Inflammatory macrophage (primary cell): Measurements from ENCODE around the gene CARD8.
A peak's percentile ranks its signal among the peaks of the same experiment; 100 is the strongest.
"Not testable (repeated sequence)": the region's sequence is repeated elsewhere in the genome, so short reads cannot be mapped to it uniquely, and the experiment has no call there.

Experiments
- DNase-seq, 2 donors: peaks; one replicate each; pipeline ENCODE4 v3.0.0-alpha.2; 2020 to 2022

Gene CARD8

DNA sequence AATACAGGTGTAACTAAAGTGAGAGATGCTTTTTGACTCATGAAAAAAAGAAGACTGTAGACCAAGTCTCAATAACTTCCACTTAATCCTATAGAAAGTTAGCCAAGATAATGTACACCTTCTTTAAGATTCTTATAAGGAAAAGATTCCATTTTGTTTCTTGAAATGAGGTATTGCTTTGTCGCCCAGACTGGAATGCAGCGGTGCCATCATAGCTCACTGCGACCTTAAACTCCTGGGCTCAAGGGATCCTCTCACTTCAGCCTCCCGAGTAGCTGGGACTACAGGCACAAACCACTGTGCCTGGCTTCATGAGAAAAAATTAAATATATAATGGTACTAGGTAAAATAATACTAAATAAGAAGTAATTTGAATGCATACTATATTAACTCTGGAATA lies 3.3 kb upstream of the CARD8 start:
- not testable (repeated sequence) for DNase-seq

- peak in 1 of 2 donors; percentile 14 for DNase-seq
These were observed 2.6 kb upstream of the CARD8 start for GRCh38 chr19:48258350-48258749.

GRCh38 chr19:48254529-48254970 lies 1.2 kb downstream of the CARD8 start:
- no peak for DNase-seq

- DNase-seq, result no peak
These were observed 1.7 kb downstream of the CARD8 start for GRCh38 chr19:48253999-48254398.

GRCh38 chr19:48252609-48253008 lies 3.1 kb downstream of the CARD8 start:
- no peak for DNase-seq

DNA sequence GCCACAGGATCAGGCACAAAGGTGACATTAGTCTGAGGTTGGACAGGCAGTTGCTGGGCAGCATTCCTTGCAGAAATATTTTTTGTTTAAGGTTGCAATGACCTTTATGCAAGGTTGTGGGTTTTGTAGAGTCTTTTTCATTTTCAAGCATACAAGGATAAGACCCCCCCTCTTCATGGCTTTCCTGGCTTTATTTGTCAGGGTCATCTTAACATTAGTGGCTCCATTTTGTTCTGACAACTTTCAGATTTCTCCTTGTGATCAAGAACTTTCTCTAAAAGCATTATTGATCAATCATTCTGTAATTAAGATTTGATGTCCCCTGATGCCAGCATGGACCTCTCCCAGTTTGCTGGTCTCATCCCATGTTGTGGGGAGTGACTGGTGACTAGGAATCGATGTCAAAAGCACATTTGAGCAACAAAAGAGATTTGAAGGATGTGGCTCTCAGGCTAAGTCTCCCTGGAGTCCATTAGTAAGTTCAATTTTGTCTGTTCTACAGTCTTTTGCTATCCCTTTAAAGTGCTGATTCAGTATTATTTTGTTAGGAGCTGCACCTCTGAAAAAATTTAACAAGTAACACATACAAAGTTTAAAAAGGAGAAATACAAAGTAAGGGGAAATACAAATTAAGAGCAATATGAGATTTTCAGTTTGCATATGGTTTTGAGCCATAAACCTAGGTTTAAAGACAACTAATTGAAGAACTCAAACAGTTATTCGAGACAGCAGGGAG lies 5.3 kb downstream of the CARD8 start:
- DNase-seq, result no peak

GRCh38 chr19:48249502-48250014 lies 6.2 kb downstream of the CARD8 start:
- peak; percentile 92 to 94 for DNase-seq

DNA sequence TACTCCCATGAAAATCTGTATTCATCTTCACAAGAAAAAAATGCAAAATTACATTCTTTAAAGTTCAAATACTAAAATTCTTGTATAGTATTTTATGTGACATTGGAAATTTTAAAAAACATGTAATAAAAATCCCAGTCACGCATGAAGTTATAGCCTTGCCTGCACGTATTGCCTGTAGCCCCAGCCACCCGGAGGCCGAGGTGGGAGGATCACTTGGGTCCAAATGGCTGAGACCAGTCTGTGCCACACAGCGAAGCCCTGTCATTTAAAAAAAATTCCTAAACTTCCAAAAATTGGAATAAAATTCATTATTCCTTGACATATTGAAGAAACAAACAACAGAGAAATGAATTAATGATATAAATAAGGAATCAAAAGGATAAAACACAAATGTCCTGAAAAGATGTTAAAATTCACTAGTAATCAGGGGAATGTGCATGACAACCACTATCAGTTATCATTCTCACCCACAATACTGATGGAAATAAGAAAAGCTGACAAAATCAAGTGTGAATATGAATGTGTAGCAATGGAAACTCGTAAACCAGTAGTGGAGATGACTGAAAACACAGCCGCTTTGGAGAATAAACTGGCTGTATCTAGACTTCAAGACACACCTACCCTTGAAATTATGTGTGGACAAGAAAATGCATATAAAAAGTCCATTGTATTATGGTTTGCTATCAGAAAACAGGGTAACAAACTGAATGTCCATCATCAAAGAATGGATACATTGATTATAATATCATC lies 7.5 kb downstream of the CARD8 start:
- no peak for DNase-seq

GRCh38 chr19:48247212-48247611 lies 8.5 kb downstream of the CARD8 start:
- no peak for DNase-seq

GRCh38 chr19:48246101-48246500 lies 9.6 kb downstream of the CARD8 start:
- no peak for DNase-seq

- DNase-seq, result peak; percentile 13 to 29
These were observed 11.4 kb downstream of the CARD8 start for GRCh38 chr19:48244281-48244680.

DNA sequence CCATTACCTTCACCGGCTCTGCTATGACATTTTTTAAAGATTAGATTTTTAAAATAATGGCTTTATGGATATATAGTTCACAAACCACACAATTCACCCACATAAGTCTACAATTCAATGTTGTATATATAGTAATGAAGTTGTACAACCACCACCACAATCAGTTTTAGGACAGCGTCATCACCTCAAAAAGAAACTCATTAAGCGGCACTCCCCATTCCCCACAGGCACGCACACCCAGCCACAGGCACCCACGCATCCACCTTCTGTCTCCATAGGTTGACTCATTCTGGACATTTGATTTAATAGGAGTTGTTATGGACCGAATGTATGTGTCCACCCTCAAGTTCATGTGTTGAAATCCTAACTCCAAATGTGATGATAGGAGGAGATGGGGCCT lies 13.9 kb downstream of the CARD8 start:
- DNase-seq, result not testable (repeated sequence)

- no peak for DNase-seq
These were observed 16.1 kb downstream of the CARD8 start for GRCh38 chr19:48239582-48240141.

GRCh38 chr19:48239120-48239519 lies 16.6 kb downstream of the CARD8 start:
- DNase-seq, result no peak

DNA sequence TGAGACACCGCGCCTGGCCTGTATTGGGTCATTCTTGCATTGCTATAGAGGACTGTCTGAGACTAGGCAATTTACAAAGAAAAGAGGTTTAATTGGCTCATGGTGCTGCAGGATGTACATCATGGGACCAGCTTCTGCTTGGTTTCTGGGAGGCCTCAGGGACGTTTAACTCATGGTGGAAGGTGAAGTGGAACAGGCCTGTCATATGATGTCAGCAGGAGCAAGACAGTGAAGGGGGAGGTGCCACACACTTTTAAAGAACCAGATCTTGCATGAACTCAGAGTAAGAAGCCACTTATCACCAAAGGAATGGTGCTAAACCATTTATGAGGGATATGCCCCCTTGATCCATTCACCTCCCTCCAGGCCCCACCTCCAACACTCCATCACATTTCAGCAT lies 18.7 kb downstream of the CARD8 start:
- peak; percentile 30 to 42 for DNase-seq

DNA sequence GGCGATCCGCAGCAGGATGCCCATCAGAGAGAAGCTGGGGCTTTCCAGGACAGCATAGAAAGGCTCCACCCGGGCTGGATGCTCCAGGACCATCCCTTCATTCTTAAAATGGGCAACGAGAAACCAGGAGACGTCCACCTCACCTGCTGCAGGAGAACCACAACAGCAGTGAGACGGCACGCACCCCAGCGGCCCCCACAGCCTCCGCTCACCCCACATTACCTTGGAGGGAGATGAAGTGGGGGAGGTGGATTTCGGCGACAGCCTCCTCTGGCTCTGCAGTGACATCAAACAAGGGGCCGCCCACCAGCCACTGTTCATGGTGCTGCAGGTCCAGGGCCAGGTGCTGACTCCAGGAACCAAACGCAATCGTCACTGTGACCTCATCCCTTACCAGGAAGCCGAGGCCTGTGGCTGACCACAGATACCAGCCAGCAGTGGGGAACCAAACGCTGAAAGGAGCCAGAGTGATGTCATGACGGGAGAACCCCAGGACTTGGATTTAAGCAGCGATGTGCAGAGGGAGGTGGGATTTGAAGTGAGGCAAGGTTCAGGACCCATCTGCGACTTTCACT lies 25.1 kb downstream of the CARD8 start:
- DNase-seq, result no peak

- no peak for DNase-seq
These were observed 34.1 kb downstream of the CARD8 start for GRCh38 chr19:48221628-48222027.

GRCh38 chr19:48220784-48221183 lies 34.9 kb downstream of the CARD8 start:
- DNase-seq, result not testable (repeated sequence)

DNA sequence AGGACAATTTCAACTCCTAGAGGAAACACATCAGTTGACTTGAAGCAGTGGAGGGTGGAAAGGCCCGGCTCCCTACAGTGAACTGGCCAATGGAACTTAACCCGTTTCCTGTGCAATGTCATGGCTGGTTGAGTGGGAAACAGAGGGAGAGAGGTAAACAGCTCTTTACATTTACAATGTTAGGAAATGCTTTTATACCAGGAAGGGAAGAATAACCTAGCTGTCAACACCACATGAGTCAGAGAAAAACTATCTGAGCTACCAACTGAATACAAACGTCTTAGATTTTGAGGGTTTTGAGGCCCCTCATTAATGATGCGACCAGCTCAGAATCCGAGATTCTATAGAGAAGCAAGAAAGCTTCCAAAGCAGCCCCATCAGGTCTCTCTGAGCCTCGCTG lies 36.7 kb downstream of the CARD8 start:
- DNase-seq, result no peak

DNA sequence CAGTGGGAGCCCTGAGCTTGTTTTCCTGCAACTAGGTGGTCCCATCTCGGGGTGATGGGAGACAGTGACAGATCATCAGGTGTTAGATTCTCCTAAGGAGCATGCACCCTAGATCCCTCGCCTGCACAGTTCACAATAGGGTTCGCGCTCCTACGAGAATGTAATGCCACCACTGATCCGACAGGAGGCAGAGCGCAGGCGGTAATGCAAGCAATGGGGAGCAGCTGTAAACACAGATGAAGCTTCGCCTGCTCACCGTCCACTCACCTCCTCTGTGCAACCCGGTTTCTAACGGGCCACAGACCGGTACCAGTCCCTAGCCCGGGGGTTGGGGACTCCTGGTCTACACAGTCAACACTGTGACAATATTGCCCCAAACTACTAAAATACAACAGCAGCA lies 38.8 kb downstream of the CARD8 start:
- no peak for DNase-seq

DNA sequence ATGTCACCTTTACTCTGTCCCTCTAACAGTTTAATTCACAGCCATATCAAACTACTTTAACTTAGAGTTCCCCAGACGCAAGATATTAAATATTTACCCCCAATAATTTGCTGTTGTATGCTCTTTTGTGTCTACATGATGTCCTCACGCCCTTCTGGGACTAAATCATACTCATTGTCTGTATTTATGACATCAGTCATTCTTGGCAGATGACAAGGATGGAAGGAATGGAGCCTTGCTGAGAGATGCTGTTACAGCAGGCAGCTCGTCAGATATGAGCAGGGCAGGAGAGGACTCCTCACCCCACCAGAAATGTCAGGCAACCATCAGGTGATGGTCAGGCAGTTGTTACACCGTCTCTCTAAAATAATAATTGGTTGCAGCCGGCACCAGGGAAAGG lies 41.8 kb downstream of the CARD8 start:
- DNase-seq, result no peak

- no peak for DNase-seq
These were observed 45.7 kb downstream of the CARD8 start for GRCh38 chr19:48210005-48210404.

DNA sequence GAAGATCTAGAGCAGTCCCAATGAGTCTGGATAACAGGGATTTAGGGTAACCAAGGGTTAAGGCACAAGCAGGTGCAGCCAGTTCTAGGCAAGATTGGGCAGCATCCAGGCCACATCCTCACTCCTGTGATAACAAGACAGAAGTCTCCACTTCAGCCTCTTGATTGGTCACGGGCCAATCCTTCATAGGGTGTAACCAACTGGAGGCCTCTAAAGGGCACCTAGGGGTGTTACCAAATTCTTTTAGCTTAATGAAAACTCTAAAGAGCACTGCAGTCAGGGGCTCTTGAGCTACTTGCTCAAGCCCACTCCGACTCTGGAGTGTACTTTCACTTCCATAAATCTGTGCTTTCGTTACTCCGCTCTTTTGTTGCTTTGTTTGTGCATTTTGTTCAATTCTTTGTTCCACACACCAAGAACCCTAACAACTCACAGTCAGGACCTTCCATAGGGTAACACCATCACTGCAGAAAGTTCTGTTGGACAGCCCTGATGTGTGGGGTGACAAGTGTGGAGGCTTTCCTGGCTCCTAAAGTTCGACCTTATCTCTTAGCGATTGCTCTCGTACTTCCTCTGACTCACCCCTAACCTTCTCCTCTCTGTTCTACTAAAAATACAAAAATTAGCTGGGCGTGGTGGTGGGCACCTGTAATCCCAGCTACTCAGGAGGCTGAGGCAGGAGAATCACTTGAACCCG lies 49.2 kb downstream of the CARD8 start:
- DNase-seq, result peak in 1 of 2 donors; percentile 60
